Fibroblast of mammary gland (primary cell): ENCODE results near the gene PLCL2.

Experiments used
- DNase-seq: peaks from one replicate; pipeline ENCODE4 v3.0.0-alpha.2; 2010; ENCODE audit warnings: low read depth
- H3K4me3 ChIP-seq: 2 replicates; pipeline ENCODE4 v1.5.1; 2011; ENCODE audit warnings: low read depth, mild to moderate bottlenecking, low read length, moderate library complexity; ENCODE audit not compliant: control insufficient read depth
- CTCF ChIP-seq: conservative IDR thresholded peaks from 2 replicates; pipeline ENCODE4 v1.5.1; 2011; ENCODE audit warnings: low read depth, low read length, inconsistent platforms; ENCODE audit not compliant: control insufficient read depth, insufficient read depth

PLCL2 gene

GRCh38 chr3:17078926-17079465 is 194.2 kb downstream of the PLCL2 start:
- DNase-seq, result no peak
- TF ChIP-seq CTCF, result no peak

GRCh38 chr3:17079933-17080332 is 195.2 kb downstream of the PLCL2 start:
- TF ChIP-seq CTCF, result no peak
- H3K4me3 ChIP-seq, result no peak overlapping the region
- DNase-seq, result no peak

More at GRCh38 chr3:17078926-17079465, 194.2 kb downstream of the PLCL2 start:
- H3K4me3 ChIP-seq, result no peak overlapping the region

GRCh38 chr3:17081520-17081919 is 196.8 kb downstream of the PLCL2 start:
- DNase-seq, result no peak
- no peak for TF ChIP-seq CTCF
- no peak overlapping the region for H3K4me3 ChIP-seq

DNA sequence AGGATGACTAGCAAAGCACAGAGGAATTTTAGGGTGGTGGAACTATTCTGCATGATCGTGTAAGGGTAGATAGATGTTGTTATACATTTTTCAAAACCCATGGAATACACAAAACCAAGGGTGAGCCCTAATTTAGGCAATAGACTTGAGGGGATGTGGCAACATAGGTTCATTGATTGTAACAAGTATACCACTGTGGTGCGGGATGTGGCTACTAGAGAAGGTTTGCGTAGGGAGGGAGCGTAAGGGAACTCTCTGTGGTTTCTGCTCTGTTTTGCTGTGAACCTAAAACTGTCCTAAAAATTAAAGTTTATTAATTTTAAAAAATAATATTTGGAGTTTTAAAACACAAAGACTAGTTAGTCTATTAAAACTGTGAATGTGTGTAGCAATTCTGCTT is 202.8 kb downstream of the PLCL2 start:
- no peak for TF ChIP-seq CTCF
- no peak overlapping the region for H3K4me3 ChIP-seq
- DNase-seq, result no peak

GRCh38 chr3:17088017-17088416 is 203.3 kb downstream of the PLCL2 start:
- H3K4me3 ChIP-seq, result no peak overlapping the region
- DNase-seq, result no peak
- TF ChIP-seq CTCF, result no peak

DNA sequence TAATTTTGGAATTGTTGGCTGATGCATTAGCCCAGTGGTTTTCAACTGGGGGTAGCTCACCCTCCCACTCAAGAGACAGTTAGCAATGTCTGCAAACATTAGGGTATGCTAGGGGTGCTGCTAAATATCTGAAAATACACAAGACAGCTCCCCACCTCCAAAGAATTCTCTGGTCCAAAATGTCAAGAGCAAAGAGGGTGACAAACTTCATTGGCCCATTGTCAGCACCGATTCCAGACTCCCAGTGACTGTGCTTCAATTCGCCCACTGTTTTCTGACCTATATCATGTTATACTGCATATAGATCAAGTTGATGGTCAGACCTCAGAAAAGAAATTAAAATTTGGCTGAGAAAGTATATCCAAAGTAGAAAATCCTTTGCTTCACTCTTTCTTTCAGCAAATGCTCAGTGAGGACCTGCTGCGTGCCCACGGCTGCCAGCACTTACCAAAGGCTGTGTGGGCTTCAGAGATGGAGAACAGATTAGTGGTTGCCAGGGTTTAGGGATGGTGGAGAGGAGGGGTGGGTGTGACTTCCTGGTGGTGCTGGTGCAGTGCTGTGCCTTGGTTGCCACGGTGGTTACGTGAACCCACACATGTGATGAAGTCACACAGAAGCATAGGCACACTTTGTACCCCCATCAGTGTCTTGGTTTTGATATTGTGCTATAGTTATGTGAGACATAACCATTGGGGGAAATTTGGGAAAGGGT is 204.0 kb downstream of the PLCL2 start:
- no peak for TF ChIP-seq CTCF
- DNase-seq, result no peak
- H3K4me3 ChIP-seq, result no peak overlapping the region

- no peak for TF ChIP-seq CTCF
- no peak overlapping the region for H3K4me3 ChIP-seq
- DNase-seq, result no peak
Measured at GRCh38 chr3:17089314-17089700, 204.6 kb downstream of the PLCL2 start.
